T follicular helper cell (primary cell): ENCODE measurements around the gene CARS1.
A peak's percentile ranks its signal among the peaks of the same experiment; 100 is the strongest.

ENCODE experiments used
- DNase-seq: peaks from one replicate; pipeline ENCODE4 v3.0.0-alpha.2; 2020; ENCODE audit warnings: low read depth

CARS1 gene

DNA sequence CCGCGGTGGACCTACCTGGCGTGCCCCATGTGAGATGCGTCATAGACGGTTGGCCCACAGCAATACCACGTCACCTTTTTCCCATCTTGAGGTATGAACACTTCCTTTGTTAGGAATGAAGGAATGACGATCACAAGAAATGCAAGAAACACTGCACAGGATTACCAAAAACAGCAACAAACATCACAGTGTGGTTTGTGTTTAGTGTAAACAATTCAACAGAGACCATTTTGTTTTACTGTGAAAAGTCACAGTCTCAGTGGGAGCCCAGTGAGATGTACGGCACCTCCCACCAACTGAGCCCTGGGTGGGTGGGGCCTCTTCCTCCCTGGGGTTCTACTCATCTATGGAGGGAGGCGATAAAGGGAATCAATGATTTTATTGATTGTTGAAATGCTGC lies 16.3 kb downstream of the CARS1 start:
- no peak for DNase-seq

DNA sequence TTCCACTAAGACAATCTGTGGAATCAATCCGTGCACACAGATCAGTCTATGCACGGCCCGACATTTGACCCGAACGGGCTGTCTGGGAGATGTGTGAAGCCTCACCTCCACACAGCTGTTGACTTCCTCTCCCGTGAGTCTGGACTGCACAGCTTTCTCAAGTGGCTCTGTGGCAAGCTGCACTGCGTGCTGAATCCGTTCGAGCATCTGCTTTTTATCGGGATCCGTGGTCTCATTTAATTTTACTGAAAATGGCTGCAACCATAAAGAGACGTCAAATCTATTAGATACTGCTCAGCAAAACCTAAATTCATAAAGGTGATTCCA lies 19.3 kb downstream of the CARS1 start:
- no peak for DNase-seq

DNA sequence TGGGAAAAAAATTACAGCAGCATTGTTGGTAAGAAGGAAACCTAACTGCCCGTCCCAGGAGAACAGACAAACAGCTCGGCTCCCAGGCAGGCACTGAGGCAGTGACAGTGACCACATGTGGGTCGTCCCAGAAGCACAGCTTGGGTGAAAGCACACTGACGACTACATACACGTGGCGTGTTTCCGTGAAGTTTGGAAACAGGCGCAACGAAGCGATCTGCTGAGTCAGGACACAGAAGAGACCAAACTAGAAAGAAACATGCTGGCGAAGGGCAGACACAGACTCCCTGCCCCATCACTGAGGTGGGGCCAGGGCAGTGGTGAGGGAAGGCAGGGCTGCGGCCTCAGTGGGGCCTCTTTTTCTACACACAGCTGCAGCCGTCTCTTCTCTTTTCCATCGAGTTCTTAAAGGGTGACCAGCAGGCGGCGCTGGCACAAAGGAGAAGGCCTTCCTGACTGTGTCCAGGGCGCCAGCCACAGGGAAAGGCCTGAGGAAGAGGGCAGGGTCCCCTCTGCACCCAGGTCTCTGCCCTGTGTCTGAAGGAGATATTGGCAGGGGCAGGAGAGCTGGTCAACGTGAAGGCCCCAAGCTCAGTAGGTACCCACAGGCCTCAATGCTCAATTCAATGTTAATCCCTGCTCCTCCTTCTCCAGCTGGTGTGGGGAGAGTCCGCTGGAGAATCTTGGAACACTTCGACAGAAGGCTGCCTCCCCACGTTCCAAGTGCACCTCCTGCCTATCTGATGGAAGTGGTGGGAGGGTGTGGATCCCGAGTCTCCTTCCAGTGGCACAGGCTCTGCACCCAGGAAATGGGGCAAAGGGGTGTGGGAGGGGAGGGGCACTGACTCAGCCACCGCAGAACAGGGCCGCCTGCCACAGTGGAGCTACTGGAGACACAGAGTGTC lies 19.9 kb downstream of the CARS1 start:
- DNase-seq, result no peak

DNA sequence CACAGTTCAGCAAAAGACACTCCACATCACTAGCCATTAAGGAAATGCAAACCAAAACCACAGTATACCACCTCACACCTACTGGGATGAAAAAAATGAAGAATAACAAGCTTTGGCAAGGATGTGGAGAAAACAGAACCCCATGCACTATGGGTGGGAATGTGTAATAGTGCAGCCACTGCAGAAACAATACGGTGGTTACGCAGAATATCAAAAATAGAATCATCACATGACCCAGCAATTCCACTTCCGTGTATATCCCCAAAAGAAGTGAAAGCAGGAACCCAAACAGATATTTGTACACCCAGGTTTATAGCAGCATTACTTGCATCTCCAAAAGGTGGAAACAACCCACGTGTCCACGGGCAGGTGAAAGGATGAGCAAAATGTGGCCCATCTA lies 20.8 kb downstream of the CARS1 start:
- no peak for DNase-seq

DNA sequence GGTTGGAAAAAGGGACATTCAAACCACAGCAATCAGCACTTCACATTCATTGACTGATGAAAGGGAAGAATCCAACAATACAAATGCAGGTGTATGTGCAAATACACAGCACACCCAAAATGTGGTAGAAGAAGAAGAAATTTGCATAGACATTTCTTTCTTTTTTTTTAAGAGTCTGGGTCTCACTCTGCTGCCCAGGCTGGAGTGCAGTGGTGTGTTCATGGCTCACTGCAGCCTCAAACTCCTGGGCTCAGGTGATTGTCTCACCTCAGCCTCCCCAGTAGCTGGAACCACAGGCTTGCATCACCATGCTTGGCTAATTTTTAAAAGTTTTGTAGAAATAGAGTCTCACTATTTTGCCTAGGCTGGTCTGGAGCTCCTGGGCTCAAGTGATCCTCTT lies 21.9 kb downstream of the CARS1 start:
- no peak for DNase-seq

DNA sequence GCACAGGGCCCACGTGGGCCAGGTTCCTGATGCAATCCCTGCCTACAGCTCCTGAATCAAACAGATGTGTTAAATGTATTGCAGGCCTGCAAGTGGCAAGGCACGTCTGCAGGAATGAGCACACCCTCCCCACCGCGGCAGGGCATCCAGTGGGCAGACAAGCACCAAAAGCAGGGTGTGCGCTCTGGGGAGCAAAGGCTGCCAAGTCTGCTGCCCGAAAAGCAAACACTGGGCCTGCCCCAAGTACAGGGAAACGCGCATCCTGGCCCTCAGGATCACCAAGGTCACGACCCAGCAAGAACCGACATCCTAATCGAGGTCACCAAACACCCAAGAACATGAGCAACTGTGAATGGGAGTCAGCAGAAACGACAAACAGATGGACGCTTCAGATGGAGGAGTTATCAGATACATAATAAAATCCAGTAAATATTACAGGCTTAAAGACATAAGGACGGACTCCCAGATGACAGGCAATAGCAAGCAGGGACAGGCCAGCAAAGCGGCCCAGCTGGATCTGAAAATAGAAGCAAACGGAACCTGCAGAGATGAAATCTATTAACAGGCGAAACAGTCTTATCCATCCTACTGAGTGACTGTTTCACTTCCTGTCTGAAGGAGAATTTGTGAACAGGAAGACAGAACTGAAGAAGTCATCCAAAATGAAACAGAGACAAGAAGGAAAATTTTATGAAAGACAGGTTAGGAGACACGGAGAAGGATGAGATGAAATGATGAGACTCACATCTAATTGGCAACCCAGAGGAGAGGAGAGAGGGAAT lies 26.7 kb downstream of the CARS1 start:
- DNase-seq, result no peak

DNA sequence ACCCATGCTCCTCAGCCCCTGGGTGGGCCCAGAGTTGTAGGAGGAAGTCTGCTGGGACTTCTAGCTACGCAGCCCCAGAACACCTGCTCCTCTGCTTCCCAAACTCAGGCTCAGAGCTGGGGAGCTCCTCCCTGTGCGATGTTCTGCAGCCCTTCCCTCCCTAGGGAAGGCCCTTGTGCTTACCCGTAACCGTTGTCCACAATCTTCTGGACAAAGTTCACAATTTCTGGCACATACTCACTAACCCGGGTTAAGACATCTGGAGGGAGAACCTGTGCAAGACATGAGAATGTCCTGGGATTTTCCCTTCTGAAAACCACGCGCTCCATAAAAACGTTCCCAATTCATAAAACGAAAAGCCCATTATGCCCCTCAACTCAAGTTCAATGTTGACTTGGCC lies 28.4 kb downstream of the CARS1 start:
- no peak for DNase-seq

DNA sequence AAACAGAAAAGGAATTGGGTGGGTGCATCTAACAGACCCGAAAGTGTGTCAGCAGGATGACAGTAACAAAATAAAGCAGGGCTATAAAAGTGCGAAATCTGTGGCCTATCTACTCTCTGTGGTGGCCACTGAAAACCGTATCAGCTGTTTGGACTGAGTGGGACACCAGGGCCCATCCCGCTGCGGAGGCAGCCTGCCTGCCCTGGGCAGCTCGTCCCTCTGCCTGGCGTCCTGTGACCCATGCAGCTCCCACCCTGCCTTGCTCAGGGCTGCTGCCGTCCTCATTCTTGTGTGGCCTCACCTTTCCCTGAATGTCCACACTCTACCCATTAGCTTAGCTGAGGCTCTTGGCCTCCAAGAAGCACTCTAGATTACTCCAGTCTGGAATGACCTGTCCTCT lies 30.4 kb downstream of the CARS1 start:
- no peak for DNase-seq

DNA sequence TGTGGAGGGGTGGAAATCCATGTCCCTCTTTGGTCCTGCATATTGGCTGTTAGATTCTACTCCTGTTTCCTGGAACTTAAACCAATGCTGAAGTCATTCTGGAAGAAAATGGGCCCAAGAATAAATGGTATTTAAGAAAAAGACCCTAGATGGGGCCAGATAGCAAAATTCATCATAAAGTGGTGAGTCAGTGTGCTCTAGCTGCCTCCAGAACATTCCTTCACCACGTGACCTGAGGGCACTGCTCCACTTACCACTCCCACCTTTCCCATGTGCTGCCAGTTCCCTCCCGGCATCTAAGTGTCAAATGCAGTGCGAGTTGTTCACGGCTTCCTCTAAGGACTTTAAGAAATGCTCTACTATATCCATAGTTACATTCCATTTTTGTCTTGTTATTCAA lies 34.2 kb downstream of the CARS1 start:
- no peak for DNase-seq

DNA sequence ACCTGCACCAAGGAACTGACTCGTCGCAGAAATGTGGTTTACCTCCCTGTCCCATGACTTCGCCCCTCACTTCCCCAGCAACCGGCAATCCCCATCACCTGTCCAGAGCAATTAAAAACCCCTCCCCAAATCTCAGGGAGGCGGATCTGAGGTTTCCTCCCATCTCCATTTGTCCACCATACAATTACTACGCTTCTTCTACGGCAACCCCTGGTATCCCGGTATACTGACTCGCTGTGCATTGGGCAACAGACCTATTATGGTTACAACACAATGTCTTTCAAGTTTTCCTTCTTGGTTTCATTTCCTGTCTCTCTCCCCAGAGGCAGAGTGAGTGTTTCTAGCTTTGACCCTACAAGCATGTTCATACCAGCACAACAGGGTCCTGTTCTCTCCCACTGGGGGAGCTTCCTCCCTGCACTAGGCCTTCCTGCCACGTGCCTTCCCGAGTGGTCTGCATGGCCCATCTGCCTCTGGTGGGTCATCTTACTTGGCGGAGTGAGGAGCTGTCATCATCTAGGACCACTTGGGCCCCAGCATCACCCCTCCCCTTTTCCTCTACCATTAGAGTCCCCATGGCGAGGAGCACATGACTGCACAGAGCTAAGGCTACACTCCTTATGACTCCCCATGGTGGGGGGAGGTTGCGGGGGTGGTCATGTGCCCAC lies 34.8 kb downstream of the CARS1 start:
- DNase-seq, result no peak

DNA sequence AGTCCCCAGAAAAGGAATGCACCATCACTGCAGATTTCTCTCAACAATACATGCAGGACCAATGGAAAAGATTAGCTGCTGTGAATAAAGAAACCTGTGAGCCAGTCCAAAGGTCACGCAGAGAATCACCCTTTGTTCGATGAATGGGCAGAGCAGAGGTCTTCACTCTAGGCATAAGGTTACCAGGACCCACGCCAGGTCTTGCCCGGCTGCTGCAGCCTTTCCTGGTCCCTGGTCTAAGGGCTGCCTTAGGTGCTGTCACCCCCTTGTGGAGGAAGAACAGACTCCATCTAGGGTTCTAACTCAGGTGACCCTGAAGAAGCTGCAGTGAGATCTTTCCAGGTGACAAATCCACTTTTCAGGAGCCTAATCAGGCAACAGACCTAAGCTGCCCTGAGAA lies 36.1 kb downstream of the CARS1 start:
- DNase-seq, result peak; percentile 27

DNA sequence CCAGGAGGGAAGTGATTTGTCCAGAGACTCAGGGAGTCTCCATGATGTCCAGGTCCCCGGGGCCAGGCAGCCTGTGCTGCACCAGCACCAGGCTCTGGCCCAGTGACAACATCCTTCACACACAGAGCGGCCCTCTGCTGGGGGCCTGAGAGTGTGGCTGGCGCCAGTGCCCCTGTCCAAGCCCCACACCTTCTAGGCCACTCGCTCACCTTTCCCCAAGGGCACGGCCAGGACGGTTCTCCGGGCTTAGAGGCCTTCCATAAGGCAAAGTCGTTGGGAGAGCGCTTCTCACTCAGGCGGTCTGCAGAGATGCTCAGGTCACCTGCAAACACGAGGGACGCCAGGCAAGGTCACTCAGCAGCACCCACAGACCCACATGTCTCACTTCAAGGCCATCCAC lies 37.2 kb downstream of the CARS1 start:
- no peak for DNase-seq

DNA sequence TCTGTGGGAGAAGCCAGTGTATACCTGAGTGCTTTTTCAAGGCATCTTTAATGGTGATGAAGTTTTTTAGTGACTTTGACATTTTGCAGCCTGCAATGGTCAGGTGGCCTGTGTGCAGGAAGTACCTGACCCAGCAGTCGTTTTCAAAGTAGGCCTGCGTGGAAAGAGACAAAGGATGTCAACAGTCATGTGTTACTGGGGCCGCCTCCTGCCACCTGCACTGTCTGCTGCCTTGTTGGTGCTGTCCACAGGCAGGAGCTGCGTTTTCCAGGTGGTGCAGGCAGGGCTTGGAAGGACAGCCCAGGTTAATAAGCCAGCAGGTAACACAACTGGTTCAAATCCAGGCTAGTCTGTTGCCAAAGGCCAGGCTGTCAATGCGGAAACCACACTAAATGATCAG lies 38.6 kb downstream of the CARS1 start:
- DNase-seq, result no peak

DNA sequence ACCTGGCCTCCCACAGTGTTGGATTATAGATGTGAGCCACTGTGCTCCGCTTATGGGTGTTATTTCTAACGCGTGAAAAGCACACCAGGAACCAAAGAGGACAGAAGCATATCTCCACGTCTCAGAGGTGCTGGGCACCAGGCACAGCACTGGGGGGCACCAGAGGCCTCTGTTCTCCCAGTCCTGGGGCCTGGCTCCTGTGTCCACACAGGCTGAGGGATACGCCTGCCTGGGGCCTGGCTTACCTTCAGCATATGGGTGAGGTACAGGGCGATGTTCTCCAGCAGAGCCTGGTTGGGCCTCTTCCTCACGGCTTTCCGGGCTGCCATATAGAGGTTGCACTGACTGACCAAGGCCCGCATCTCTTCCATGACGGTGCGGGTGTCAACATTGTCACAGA lies 40.4 kb downstream of the CARS1 start:
- no peak for DNase-seq

DNA sequence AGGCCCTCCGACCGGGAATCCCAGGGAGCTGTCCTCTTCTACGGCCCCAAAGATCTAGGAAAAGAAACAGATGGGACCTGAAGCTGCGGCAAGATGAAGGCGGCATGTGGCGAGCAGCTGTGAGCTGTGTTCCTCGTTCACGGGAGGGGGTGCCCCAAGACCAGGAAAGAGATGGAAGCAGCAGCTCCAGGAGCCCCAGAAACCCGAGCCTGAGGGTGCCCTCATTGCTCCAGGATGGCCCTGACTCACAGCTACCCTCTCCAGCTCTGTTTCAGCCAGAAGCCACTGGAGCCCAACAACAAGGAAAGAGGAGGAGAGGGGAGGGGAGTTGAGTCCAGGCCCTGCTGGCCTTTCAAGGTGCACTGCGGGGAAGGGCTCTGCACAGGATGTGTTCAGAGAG lies 41.4 kb downstream of the CARS1 start:
- DNase-seq, result no peak

DNA sequence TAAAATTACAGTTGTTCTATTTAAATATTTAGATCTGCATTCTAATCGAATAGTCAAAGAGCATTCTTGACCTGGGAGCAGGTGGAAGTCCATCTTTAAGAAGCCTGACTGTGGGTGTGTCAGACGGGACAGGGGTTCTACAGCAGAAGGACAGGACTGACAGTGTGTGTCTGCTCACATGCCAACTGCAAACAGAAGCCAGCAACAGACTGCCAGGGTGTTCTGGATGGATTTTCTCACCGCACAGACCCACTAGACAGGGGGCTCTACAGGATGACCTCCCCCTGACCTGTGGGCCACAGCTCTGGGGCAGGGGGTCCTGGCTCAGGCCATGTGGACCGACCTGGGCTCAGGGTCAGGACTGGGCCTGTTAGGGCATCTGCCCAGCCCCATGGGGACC lies 42.3 kb downstream of the CARS1 start:
- no peak for DNase-seq

DNA sequence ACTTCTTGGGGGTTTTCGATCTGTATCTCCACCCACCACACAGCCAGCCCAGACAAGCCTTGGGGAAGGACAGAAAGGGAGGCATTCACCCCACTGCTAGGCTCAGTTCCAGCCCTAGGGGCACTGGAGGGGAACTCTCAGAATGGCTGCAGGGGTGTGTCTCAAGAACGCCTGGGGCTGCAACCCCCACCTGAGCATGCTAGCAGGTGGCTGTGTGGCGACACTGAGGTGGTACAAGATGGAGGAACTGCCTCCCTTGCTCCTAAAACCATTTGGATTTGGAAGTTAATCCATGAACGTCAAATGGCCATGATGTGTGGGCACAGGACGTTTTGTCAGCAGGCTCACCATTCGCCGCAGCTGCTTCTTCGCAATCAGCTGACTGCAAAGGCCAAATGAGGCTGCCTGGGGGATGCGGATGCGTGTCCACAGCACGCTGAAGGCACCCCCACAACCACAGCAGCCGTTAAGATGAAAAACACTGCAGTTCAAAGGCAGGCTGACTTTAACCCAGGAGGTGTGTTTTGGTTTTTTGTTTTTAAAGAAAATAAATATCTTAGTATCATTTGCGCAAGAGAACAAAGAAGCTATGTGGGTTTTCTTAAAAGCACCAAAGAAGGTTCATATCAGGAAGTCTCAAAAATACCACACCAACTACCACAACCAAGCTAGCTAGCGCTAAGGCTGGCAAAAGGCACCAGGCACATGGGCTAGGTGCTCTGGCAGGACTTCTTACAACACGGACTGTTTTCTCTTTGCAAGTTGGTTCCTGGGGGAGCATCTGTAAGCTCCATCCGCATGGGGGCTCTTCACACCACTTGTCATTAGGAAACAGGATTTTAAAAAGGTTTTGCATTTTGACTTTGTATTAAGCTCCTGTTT lies 42.9 kb downstream of the CARS1 start:
- peak; percentile 69 for DNase-seq

DNA sequence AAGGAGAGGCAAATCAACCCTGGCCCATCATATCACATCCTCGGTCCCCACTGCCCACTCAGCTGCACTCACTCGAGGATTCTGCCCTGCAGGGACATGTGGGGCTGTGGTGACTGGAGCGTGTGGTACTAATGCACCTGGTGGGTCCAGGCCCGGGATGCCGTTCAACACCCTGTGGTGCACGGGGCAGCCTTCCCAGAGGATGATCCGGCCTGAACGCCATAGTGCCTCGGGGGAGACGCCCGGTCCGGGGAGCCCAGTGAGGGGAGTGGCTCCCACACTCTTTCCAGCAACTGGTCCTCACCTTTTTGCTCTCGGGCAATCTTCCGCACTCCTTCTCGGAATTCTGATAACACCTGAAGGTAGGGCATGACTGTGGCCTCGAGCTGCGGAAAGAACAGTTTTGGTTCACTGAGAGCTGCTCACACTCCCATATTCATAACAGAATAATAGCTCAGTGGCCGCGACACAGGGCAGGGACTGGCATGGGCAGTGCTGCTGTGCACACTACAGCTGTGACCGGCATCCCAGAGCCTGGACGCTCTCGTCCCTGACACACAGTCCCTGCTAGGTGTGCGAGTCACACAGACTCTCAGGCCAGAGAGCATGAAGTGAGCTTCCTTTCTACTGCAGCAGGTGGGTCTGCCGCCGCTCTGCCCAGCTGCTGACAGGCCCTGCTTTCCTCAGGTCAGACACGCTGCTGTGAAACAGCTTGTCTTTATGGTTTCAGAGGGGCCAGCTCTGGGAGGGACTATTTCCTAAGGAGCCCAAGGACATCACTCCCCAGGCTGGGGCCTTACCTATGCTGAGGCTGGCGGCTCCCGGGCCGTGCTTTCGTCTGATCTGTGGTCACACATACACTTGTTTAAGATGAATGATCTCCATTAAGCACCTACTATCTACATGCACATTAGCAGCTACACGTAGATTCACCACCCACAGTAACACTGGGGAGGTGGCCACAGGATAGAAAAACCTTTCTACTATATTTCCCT lies 45.0 kb downstream of the CARS1 start:
- DNase-seq, result no peak

DNA sequence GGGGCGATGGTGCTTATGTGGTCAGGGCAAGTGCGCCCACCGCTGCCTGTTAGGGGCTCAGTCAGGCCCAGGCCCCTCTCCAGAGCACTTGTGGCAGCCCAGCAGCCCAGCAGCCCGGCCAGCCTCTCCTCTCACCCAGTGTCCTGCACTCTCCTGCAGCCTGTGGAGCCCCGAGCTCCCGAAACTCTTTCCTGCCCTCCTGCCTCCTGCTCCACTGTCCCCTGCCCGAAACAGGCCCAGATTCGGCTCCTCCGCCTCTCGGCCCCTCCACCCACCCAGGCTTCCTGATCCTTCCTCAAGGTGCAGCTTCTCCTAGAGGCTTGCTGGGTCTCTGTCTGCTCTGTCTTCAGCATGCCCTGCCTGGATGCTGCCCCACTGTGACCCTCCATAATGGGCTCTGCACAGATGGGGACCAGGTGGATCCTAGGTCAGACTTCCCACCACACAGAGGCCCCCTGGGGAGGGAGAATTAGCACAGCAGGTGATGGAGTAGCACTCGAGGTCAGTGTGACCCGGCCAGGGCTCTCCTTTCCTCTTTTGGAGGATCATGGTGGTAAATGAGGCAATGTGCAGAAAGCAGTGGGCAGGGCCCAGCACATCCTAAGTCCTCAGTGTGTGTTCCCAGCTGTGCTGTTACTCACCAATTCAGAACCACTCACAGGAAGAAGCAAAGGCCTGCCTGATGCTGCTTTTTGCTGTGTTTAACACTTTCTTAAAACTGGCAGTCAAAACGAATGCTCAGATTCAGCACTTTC lies 46.5 kb downstream of the CARS1 start:
- DNase-seq, result no peak

DNA sequence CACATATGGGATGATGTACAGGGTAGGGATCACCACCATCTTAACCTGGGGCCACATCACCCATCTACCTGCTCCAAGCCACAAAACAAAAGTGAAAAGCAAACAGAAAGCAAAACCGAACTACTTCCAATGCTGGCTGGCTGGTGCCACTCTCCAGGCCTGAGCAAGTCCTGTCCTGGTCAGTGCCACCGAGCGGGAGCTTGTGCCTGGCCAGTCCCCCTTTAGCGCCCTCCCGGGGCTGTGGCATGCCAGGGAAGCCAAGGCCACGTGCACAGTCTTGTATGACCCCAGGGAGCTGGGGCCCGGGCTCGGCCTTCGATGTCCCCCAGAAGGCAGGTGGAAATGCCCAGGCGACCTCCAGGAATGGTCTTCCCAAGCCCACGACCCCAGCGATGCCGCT lies 47.2 kb downstream of the CARS1 start:
- DNase-seq, result no peak
